ENCODE results near the gene MEG3. TPM values are rescaled to one million over a fixed set of nuclear protein-coding genes. Genes with fewer than 3 reads are reported as not detected.

The MEG3 gene
- total RNA-seq, 1 donor: 1.7 TPM

- H3K27me3 ChIP-seq (ENCODE audit: insufficient read depth, low read length): peaks cover 17% of the 10 kb centered on the region
Observed at GRCh38 chr14:100900837-100901390, 75.0 kb downstream of the MEG3 start.

GRCh38 chr14:100901391-100902183 lies 75.7 kb downstream of the MEG3 start:
- no peaks in the 10 kb centered on the region for H3K9me3 ChIP-seq (ENCODE audit: low read depth, low read length)
- no peaks in the 10 kb centered on the region for H3K4me1 ChIP-seq (ENCODE audit: insufficient read depth, low read length)
- H3K27me3 ChIP-seq (ENCODE audit: insufficient read depth, low read length): peaks cover 23% of the 10 kb centered on the region
- no peak overlapping the region for H3K4me3 ChIP-seq (ENCODE audit: low read length)

More at GRCh38 chr14:100900837-100901390, 75.0 kb downstream of the MEG3 start:
- Histone ChIP-seq H3K4me3 (ENCODE audit: low read length) (no peak overlapping the region), H3K4me1 (ENCODE audit: insufficient read depth, low read length) (no peaks in the 10 kb centered on the region), H3K9me3 (ENCODE audit: low read depth, low read length) (no peaks in the 10 kb centered on the region)

- no peaks in the 10 kb centered on the region for H3K9me3 ChIP-seq (ENCODE audit: low read depth, low read length)
- no peaks in the 10 kb centered on the region for H3K4me1 ChIP-seq (ENCODE audit: insufficient read depth, low read length)
- peaks cover 23% of the 10 kb centered on the region for H3K27me3 ChIP-seq (ENCODE audit: insufficient read depth, low read length)
- H3K4me3 ChIP-seq (ENCODE audit: low read length): no peak overlapping the region
Observed at GRCh38 chr14:100902295-100903133, 76.6 kb downstream of the MEG3 start.

- Histone ChIP-seq H3K4me3 (ENCODE audit: low read length) (no peak overlapping the region), H3K9me3 (ENCODE audit: low read depth, low read length) (no peaks in the 10 kb centered on the region), H3K27me3 (ENCODE audit: insufficient read depth, low read length) (peaks cover 23% of the 10 kb centered on the region), H3K4me1 (ENCODE audit: insufficient read depth, low read length) (no peaks in the 10 kb centered on the region)
Observed at GRCh38 chr14:100903134-100903468, 77.2 kb downstream of the MEG3 start.

GRCh38 chr14:100903672-100904185 lies 77.8 kb downstream of the MEG3 start, which contains the start of gene RTL1:
RTL1 (minus strand) TSS chr14:100903722; CDS start chr14:100884788, 18,934 bp downstream.
- no peaks in the 10 kb centered on the region for H3K9me3 ChIP-seq (ENCODE audit: low read depth, low read length)
- peaks cover 23% of the 10 kb centered on the region for H3K27me3 ChIP-seq (ENCODE audit: insufficient read depth, low read length)
- no peaks in the 10 kb centered on the region for H3K4me1 ChIP-seq (ENCODE audit: insufficient read depth, low read length)
- H3K4me3 ChIP-seq (ENCODE audit: low read length): no peak within 1 kb of the TSS

- no peaks in the 10 kb centered on the region for H3K4me1 ChIP-seq (ENCODE audit: insufficient read depth, low read length)
- no peaks in the 10 kb centered on the region for H3K9me3 ChIP-seq (ENCODE audit: low read depth, low read length)
- no peak overlapping the region for H3K4me3 ChIP-seq (ENCODE audit: low read length)
- peaks cover 17% of the 10 kb centered on the region for H3K27me3 ChIP-seq (ENCODE audit: insufficient read depth, low read length)
Observed at GRCh38 chr14:100904307-100905087, 78.6 kb downstream of the MEG3 start.

- H3K4me3 ChIP-seq (ENCODE audit: low read length): no peak overlapping the region
- peaks cover 11% of the 10 kb centered on the region for H3K27me3 ChIP-seq (ENCODE audit: insufficient read depth, low read length)
- H3K9me3 ChIP-seq (ENCODE audit: low read depth, low read length): no peaks in the 10 kb centered on the region
- H3K4me1 ChIP-seq (ENCODE audit: insufficient read depth, low read length): no peaks in the 10 kb centered on the region
Observed at GRCh38 chr14:100905166-100905565, 79.2 kb downstream of the MEG3 start.

GRCh38 chr14:100906420-100906819 lies 80.5 kb downstream of the MEG3 start:
- Histone ChIP-seq H3K4me3 (ENCODE audit: low read length) (no peak overlapping the region), H3K9me3 (ENCODE audit: low read depth, low read length) (no peaks in the 10 kb centered on the region), H3K27me3 (ENCODE audit: insufficient read depth, low read length) (peaks cover 6% of the 10 kb centered on the region), H3K4me1 (ENCODE audit: insufficient read depth, low read length) (no peaks in the 10 kb centered on the region)

GRCh38 chr14:100907240-100907639 lies 81.3 kb downstream of the MEG3 start:
- H3K4me1 ChIP-seq (ENCODE audit: insufficient read depth, low read length): no peaks in the 10 kb centered on the region
- peaks cover 6% of the 10 kb centered on the region for H3K27me3 ChIP-seq (ENCODE audit: insufficient read depth, low read length)
- no peak overlapping the region for H3K4me3 ChIP-seq (ENCODE audit: low read length)
- no peaks in the 10 kb centered on the region for H3K9me3 ChIP-seq (ENCODE audit: low read depth, low read length)

- Histone ChIP-seq H3K4me3 (ENCODE audit: low read length) (no peak overlapping the region), H3K4me1 (ENCODE audit: insufficient read depth, low read length) (no peaks in the 10 kb centered on the region), H3K9me3 (ENCODE audit: low read depth, low read length) (no peaks in the 10 kb centered on the region), H3K27me3 (ENCODE audit: insufficient read depth, low read length) (peaks cover 6% of the 10 kb centered on the region)
Observed at GRCh38 chr14:100909439-100909838, 83.5 kb downstream of the MEG3 start.

Other genes with a start within 250 kb of the MEG3 start
- gene BEGAIN, start 238.7 kb upstream of the MEG3 start, total RNA-seq: 0.73 TPM
- not detected for gene DLK1, start 99.2 kb upstream of the MEG3 start, total RNA-seq
- not detected for gene RTL1, start 77.6 kb downstream of the MEG3 start, total RNA-seq